ENCODE results near the gene CHN1.

GRCh38 chr2:174749793-174750192 lies 255.4 kb downstream of the CHN1 start:
- no peak for TF ChIP-seq POLR2AphosphoS5 (IDR thresholded peaks at IDR 0.05; ENCODE audit: low read depth, low read length)
- TF ChIP-seq POLR2A (IDR thresholded peaks at IDR 0.05; ENCODE audit: low read depth, low read length): no peak
- TF ChIP-seq TAF1 (IDR thresholded peaks at IDR 0.05; ENCODE audit: borderline replicate concordance, low read depth, low read length): no peak
